LNCAP (cell line): ENCODE results near the gene NME7.

Experiments used
- CTCF ChIP-seq: fragments of 450-650 bp; IDR thresholded peaks from 2 replicates; pipeline ENCODE4 v1.5.1; 2017; ENCODE audit warnings: mild to moderate bottlenecking

The NME7 gene

GRCh38 chr1:169360415-169360814, 7.2 kb downstream of the NME7 start:
- no peak for TF ChIP-seq CTCF

GRCh38 chr1:169348383-169349036, 19.1 kb downstream of the NME7 start:
- TF ChIP-seq CTCF = peak; percentile 91

GRCh38 chr1:169347688-169348382, 19.8 kb downstream of the NME7 start:
- no peak for TF ChIP-seq CTCF

- no peak for TF ChIP-seq CTCF
Measured at GRCh38 chr1:169346036-169346589, 21.5 kb downstream of the NME7 start.

- TF ChIP-seq CTCF = no peak
Measured at GRCh38 chr1:169345511-169345910, 22.1 kb downstream of the NME7 start.

- no peak for TF ChIP-seq CTCF
Measured at GRCh38 chr1:169340882-169341281, 26.7 kb downstream of the NME7 start.

GRCh38 chr1:169339773-169340172, 27.8 kb downstream of the NME7 start:
- TF ChIP-seq CTCF = no peak
